Transverse colon (tissue), 4 donors: Measurements from ENCODE around the gene SPECC1. TPM values are rescaled to one million over a fixed set of nuclear protein-coding genes. Genes with fewer than 3 reads are reported as not detected.

Experiments
- DNase-seq: peaks from one replicate; pipeline ENCODE4 v3.0.0-alpha.2; 2019
- H3K27ac ChIP-seq, 4 donors: fragments of 200-600 bp; sonication (generic); 2 replicates each; pipeline ENCODE4 v1.5.1; 2016 to 2018; ENCODE audit warnings: inconsistent platforms in 4 of 4
- H3K27me3 ChIP-seq: fragments of 200-600 bp; sonication (generic); 2 replicates; pipeline ENCODE4 v1.5.1; 2017; ENCODE audit warnings: inconsistent platforms
- H3K36me3 ChIP-seq, 4 donors: fragments of 200-600 bp; sonication (generic); 2 replicates each; pipeline ENCODE4 v1.5.1; 2017 to 2019; ENCODE audit warnings: inconsistent platforms in 4 of 4
- H3K4me1 ChIP-seq, 4 donors: fragments of 200-600 bp; sonication (generic); 2 replicates each; pipeline ENCODE4 v1.5.1; 2017 to 2020; ENCODE audit warnings: inconsistent platforms in 4 of 4
- H3K4me3 ChIP-seq, 4 donors: fragments of 200-600 bp; sonication (generic); 1 replicate in 1 of 4; 2 replicates in 3 of 4; pipeline versions ENCODE4 v1.5.1 to v1.6.1; 2017 to 2019; ENCODE audit warnings: inconsistent platforms in 4 of 4
- H3K9me3 ChIP-seq, 2 donors: fragments of 200-600 bp; sonication (generic); 2 replicates each; pipeline ENCODE4 v1.5.1; 2017 to 2019; ENCODE audit warnings: inconsistent platforms in 2 of 2
- EP300 ChIP-seq: sonication (generic); formaldehyde crosslinking; IDR thresholded peaks from one replicate; pipeline ENCODE4 v1.6.1; 2017; ENCODE audit warnings: antibody characterized with exemption, low read depth
- POLR2A ChIP-seq: fragments of 450-650 bp; IDR thresholded peaks from one replicate; pipeline ENCODE4 v1.6.1; 2016; ENCODE audit warnings: antibody characterized with exemption, mild to moderate bottlenecking, moderate library complexity
- POLR2AphosphoS5 ChIP-seq, 3 donors: sonication (generic); formaldehyde crosslinking; IDR thresholded peaks; one replicate each; pipeline ENCODE4 v1.6.1; 2016; ENCODE audit warnings: antibody characterized with exemption in 3 of 3
- WGBS, 2 donors: methylation state at CpG; one replicate each; pipeline ENCODE4 v1.1.5; 2018; ENCODE audit warnings: low coverage in 1 of 2; 5-methylcytosine and 5-hydroxymethylcytosine counted together
- in situ Hi-C, 4 donors: fragments of 200-750 bp; cut with MboI; loops; one replicate each; pipeline versions ENCODE4 v1.15.0 to v1.15.1; 2017; ENCODE audit warnings: low sequenced_read_pairs in 3 of 4, low pct_ligation_motif_present in 1 of 4, low pct_unique_long_range_greater_than_20kb in 1 of 4
- intact Hi-C: fragments of 100-400 bp; cut with DNase I; formaldehyde crosslinking; loops from one replicate; pipeline ENCODE4 v1.15.1; 2023; ENCODE audit warnings: low total_unique reads
- total RNA-seq, 4 donors: library from RNA; depleted of rRNA; stranded (reverse); fragments of >200 nt; gene quantifications; one replicate each; pipeline ENCODE4 v1.1.0, GENCODE V29; 2016
- TF ChIP-seq, protein P1 (sequence below), 5 experiments: fragments of 200-600 bp in 3 of 5; fragments of 450-650 bp in 2 of 5; sonication (generic) in 3 of 5; IDR thresholded peaks; 1 replicate in 2 of 5; 2 replicates in 3 of 5; pipeline ENCODE4 v1.5.1; 2016 to 2017; ENCODE audit warnings: antibody characterized with exemption in 5 of 5, inconsistent platforms in 3 of 5, mild to moderate bottlenecking in 2 of 5, moderate library complexity in 1 of 5

SPECC1 gene
- total RNA-seq, 4 donors from 2014 or later = 117 to 141 (median 125) TPM

DNA sequence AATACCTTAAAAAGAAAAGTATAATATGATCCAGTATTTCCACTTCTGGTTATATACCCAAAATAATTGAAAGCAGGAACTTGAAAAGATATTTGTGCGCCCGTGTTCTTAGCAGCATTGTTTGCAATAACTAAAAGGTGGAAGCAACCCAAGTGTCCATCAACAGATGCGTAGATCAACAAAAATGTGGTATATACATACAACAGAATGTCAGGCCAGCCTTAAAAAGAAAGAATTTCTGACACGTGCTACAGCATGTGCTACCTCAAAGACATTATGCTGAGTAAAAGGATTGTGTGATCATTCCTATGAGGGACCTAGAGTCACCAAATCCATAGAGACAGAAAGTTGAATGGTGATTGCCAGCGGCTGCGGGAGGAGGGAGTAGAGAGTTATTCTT, 133.1 kb downstream of the SPECC1 start:
- intact Hi-C loops (no loop called here), in situ Hi-C loops (no loop called here)
- WGBS, 2 donors = 95% methylated on average over 6 of the region's 6 CpGs
- no peak for DNase-seq
- Histone ChIP-seq H3K27me3 (no peaks in the 10 kb centered on the region), H3K4me1 (no peaks in the 10 kb centered on the region), H3K36me3 (no peaks in the 10 kb centered on the region), H3K9me3 (no peaks in the 10 kb centered on the region), H3K4me3 (no peak overlapping the region), H3K27ac (no peak overlapping the region)
- TF ChIP-seq, protein P1, sequence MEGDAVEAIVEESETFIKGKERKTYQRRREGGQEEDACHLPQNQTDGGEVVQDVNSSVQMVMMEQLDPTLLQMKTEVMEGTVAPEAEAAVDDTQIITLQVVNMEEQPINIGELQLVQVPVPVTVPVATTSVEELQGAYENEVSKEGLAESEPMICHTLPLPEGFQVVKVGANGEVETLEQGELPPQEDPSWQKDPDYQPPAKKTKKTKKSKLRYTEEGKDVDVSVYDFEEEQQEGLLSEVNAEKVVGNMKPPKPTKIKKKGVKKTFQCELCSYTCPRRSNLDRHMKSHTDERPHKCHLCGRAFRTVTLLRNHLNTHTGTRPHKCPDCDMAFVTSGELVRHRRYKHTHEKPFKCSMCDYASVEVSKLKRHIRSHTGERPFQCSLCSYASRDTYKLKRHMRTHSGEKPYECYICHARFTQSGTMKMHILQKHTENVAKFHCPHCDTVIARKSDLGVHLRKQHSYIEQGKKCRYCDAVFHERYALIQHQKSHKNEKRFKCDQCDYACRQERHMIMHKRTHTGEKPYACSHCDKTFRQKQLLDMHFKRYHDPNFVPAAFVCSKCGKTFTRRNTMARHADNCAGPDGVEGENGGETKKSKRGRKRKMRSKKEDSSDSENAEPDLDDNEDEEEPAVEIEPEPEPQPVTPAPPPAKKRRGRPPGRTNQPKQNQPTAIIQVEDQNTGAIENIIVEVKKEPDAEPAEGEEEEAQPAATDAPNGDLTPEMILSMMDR (IDR thresholded peaks at IDR 0.05) = no peak
- no peak for TF ChIP-seq EP300
- no peak for TF ChIP-seq POLR2AphosphoS5 (IDR thresholded peaks at IDR 0.05)
- TF ChIP-seq POLR2A = no peak

DNA sequence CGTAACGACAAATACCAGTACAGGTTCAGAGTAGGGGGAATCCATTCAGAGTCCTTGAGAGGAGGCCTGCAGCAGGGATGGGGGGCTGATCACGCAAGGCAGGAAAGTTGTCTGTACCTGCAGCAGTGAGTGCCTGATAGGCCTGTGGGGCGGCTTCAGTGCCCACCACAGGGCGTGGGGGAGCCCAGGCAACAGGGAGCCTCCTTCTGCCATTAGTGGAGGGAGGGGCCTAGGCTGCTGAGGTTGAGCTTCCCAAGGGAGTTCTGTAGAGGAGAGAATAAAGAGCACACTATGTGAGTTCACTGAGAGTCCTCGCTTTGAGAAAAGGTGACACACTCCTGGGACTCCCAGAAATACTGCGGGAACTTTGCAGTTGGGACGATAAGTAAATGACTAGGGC, 134.6 kb downstream of the SPECC1 start:
- intact Hi-C loops (no loop called here), in situ Hi-C loops (no loop called here)
- TF ChIP-seq, protein P1 (IDR thresholded peaks at IDR 0.05) = no peak
- TF ChIP-seq EP300 (no peak), POLR2AphosphoS5 (IDR thresholded peaks at IDR 0.05) (no peak), POLR2A (no peak)

DNA sequence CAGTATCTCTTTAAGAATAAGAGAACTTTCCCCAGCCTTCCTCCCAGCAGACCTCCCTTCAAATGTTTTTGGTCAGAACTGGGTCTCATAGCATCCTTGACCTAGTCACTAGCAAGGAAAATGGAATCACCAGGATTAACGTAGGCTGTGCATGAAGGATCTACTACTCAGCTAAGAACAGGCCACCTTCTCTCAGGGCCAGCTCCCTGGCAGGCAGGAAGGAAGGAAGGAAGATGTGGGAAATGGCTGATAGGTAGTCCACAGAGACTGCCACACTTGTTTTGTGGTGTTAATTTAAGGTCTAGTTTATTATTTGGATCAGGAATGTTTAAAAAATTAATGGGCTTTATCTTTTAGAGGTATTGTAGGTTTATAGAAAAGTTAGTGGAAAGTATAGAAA, 136.4 kb downstream of the SPECC1 start:
- H3K4me3 ChIP-seq = no peak overlapping the region
- H3K9me3 ChIP-seq = no peaks in the 10 kb centered on the region
- 86 to 94% methylated on average over 1 of the region's 1 CpG for WGBS, 2 donors
- no peak for DNase-seq
- no peaks in the 10 kb centered on the region for H3K36me3 ChIP-seq
- H3K27me3 ChIP-seq = no peaks in the 10 kb centered on the region
- intact Hi-C loops = loop anchor here (5.0 kb wide), 1 partner anchor 1347 kb away; no protein-coding TSS in a partner anchor
- H3K27ac ChIP-seq = no peak overlapping the region
- no peaks in the 10 kb centered on the region for H3K4me1 ChIP-seq
- in situ Hi-C loops = no loop called here
- TF ChIP-seq EP300 (no peak), POLR2A (no peak)
- TF ChIP-seq, protein P1 (IDR thresholded peaks at IDR 0.05) = no peak

More for the DNA sequence above, 134.6 kb downstream of the SPECC1 start:
- WGBS, 2 donors = 93 to 95% methylated on average over 3 to 8 of the region's 8 CpGs
- Histone ChIP-seq H3K36me3 (no peaks in the 10 kb centered on the region), H3K9me3 (no peaks in the 10 kb centered on the region), H3K27ac (no peak overlapping the region), H3K4me1 (no peaks in the 10 kb centered on the region), H3K27me3 (no peaks in the 10 kb centered on the region), H3K4me3 (no peak overlapping the region)
- no peak for DNase-seq

DNA sequence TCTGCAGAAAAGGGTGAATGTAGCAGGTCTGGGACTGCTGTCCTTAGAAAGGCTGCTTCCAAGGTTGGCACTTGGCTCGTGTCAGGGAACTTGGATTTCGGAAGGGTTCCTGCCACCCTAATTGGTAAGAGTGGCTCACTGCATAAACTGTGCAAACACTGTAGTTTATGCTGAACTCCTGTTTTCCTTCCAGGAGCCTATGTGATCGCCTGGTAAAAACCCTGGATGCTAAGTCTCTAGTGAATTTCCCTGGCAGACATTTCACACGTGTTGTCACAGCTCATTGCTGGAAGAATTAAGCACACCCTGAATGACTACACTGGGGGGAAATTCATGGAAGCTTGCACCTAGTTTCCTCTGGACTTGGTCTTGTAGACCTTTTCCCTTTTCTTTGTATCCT, 140.1 kb downstream of the SPECC1 start:
- in situ Hi-C loops (no loop called here), intact Hi-C loops (loop anchor here (5.0 kb wide), 1 partner anchor 1343 kb away; no protein-coding TSS in a partner anchor)
- Histone ChIP-seq H3K27ac (no peak overlapping the region), H3K9me3 (no peaks in the 10 kb centered on the region), H3K36me3 (no peaks in the 10 kb centered on the region), H3K27me3 (no peaks in the 10 kb centered on the region), H3K4me3 (no peak overlapping the region), H3K4me1 (peaks cover 0 to 15% (median 2%) of the 10 kb centered on the region in 4 donors)
- WGBS, 2 donors = 82 to 83% methylated on average over 2 to 4 of the region's 4 CpGs
- no peak for DNase-seq
- TF ChIP-seq POLR2A (no peak), EP300 (no peak), POLR2AphosphoS5 (IDR thresholded peaks at IDR 0.05) (no peak)
- TF ChIP-seq, protein P1 (IDR thresholded peaks at IDR 0.05) = no peak
